Measurements from ENCODE around the gene SLAMF7. TPM values are rescaled to one million over a fixed set of nuclear protein-coding genes. Genes with fewer than 3 reads are reported as not detected.
A peak's percentile ranks its signal among the peaks of the same experiment; 100 is the strongest.

The SLAMF7 gene
- total and polyA plus RNA-seq, 10 of the 15 experiments (the other 5 are each of a cell fraction or from before 2014, with no cell fraction given), result 66.6 to 284 (median 108) TPM

DNA sequence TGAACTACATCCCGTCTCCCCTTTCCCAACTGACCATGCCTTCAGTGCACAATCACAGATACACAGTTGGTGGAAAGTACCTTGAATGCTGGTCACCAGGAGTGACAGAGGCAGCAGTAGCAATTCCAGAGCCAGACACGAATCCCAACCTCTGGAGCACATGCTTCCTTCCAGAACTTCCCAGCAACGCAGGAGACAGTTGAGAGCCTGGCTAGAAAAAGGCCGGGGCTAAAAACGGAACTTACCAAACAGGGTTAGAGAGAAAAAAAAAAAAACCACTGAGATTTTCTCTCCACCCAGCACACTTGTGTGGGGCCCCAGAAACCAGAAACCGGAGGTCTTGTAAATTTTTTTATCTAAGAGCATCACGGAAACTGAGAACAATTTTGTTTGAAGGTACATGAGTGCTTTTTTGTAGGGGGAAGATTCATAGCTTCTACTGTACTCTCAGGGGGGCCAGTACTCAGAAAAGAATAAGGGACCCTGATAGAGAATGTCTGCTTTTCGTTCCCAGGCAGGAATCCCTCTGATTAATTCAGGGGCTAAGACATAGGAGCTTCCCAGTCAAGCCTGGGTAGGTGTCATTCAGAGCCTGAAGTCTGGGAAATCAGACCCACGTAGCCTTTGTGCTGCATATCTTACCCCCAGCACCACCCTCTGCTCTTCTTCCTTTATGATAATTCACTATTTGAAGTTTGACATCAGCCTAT lies 27.3 kb upstream of the SLAMF7 start, which contains the start of gene CD48 (continued):
- 0 out of 2 replicates have a peak, but pooled peaks have one; percentile 25 for TF ChIP-seq JUNB (IDR thresholded peaks at IDR 0.05)
- no peak for TF ChIP-seq NR2C2 (IDR thresholded peaks at IDR 0.05; ENCODE audit: borderline replicate concordance, control insufficient read depth, insufficient read length, low read depth)
- TF ChIP-seq POLR2A (IDR thresholded peaks at IDR 0.05; ENCODE audit: low read depth, low read length), result peak; percentile 81
- peak; percentile 86 for TF ChIP-seq SMAD1 (IDR thresholded peaks at IDR 0.05; ENCODE audit: low read depth, partially characterized antibody)
- 0 out of 2 replicates have a peak, but pooled peaks have one; percentile 41 for TF ChIP-seq IRF4 (IDR thresholded peaks at IDR 0.05; ENCODE audit: low read depth, low read length)
- TF ChIP-seq, protein P1, sequence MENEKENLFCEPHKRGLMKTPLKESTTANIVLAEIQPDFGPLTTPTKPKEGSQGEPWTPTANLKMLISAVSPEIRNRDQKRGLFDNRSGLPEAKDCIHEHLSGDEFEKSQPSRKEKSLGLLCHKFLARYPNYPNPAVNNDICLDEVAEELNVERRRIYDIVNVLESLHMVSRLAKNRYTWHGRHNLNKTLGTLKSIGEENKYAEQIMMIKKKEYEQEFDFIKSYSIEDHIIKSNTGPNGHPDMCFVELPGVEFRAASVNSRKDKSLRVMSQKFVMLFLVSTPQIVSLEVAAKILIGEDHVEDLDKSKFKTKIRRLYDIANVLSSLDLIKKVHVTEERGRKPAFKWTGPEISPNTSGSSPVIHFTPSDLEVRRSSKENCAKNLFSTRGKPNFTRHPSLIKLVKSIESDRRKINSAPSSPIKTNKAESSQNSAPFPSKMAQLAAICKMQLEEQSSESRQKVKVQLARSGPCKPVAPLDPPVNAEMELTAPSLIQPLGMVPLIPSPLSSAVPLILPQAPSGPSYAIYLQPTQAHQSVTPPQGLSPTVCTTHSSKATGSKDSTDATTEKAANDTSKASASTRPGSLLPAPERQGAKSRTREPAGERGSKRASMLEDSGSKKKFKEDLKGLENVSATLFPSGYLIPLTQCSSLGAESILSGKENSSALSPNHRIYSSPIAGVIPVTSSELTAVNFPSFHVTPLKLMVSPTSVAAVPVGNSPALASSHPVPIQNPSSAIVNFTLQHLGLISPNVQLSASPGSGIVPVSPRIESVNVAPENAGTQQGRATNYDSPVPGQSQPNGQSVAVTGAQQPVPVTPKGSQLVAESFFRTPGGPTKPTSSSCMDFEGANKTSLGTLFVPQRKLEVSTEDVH (IDR thresholded peaks at IDR 0.05; ENCODE audit: low read depth, partially characterized antibody), result no peak
- peak; percentile 63 for TF ChIP-seq CREM (IDR thresholded peaks at IDR 0.05; ENCODE audit: low read depth)
- peak; percentile 43 for TF ChIP-seq BCL11A (IDR thresholded peaks at IDR 0.05; ENCODE audit: low read depth, low read length)
- TF ChIP-seq ZNF24 (IDR thresholded peaks at IDR 0.05), result no peak
- TF ChIP-seq FOXM1 (IDR thresholded peaks at IDR 0.05; ENCODE audit: low read depth, low read length), result peak; percentile 61; the same call in 1 of the 2 replicates
- TF ChIP-seq CREB1 (IDR thresholded peaks at IDR 0.05; ENCODE audit: low read depth), result 0 out of 2 replicates have a peak, but pooled peaks have one; percentile 31
- TF ChIP-seq DPF2 (IDR thresholded peaks at IDR 0.05), result no peak
- TF ChIP-seq, protein P2, sequence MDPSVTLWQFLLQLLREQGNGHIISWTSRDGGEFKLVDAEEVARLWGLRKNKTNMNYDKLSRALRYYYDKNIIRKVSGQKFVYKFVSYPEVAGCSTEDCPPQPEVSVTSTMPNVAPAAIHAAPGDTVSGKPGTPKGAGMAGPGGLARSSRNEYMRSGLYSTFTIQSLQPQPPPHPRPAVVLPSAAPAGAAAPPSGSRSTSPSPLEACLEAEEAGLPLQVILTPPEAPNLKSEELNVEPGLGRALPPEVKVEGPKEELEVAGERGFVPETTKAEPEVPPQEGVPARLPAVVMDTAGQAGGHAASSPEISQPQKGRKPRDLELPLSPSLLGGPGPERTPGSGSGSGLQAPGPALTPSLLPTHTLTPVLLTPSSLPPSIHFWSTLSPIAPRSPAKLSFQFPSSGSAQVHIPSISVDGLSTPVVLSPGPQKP (IDR thresholded peaks at IDR 0.05; ENCODE audit: low read depth, low read length), result peak; percentile 96
- peak; percentile 94 for TF ChIP-seq RUNX3 (IDR thresholded peaks at IDR 0.05; ENCODE audit: low read length)
- TF ChIP-seq PML (IDR thresholded peaks at IDR 0.05; ENCODE audit: low read length), result peak; percentile 68; the same call in 1 of the 2 replicates
- TF ChIP-seq CBFB (IDR thresholded peaks at IDR 0.05; ENCODE audit: low read depth), result peak; percentile 73; the same call in 1 of the 2 replicates

All from GM12878 (cell line).